ENCODE measurements around the gene ABI2. TPM values are rescaled to one million over a fixed set of nuclear protein-coding genes. Genes with fewer than 3 reads are reported as not detected.

ABI2 gene
- total RNA-seq, 1 donor from 2014 or later, result 28.8 TPM

- no peak for DNase-seq (ENCODE audit: low read depth)
- H3K4me3 ChIP-seq (ENCODE audit: low read depth, low read length), result no peak overlapping the region
Measured at GRCh38 chr2:203492965-203493364, 164.8 kb downstream of the ABI2 start.

More at GRCh38 chr2:203492965-203493364, 164.8 kb downstream of the ABI2 start:
- no peaks in the 10 kb centered on the region for H3K27me3 ChIP-seq (ENCODE audit: control insufficient read depth, insufficient read depth, low read length)
- no peak for TF ChIP-seq CTCF (IDR thresholded peaks at IDR 0.05; ENCODE audit: insufficient read depth, low read length, poor library complexity, severe bottlenecking)
- no peaks in the 10 kb centered on the region for H3K36me3 ChIP-seq (ENCODE audit: control insufficient read depth, insufficient read depth, low read length)

Other genes with a start within 250 kb of the ABI2 start
- gene CYP20A1, start 89.4 kb upstream of the ABI2 start, total RNA-seq, result 24.9 and 28.2 TPM in 2 replicates
- 18.0 and 28.9 TPM in 2 replicates for gene RAPH1, start 206.9 kb downstream of the ABI2 start, total RNA-seq